ENCODE results near the gene SYT1. TPM values are rescaled to one million over a fixed set of nuclear protein-coding genes. Genes with fewer than 3 reads are reported as not detected.

Gene SYT1
- total and polyA plus RNA-seq, 9 donors, result 0.45 to 18.3 (median 9.7) TPM

- DNase-seq, result no peak
- Histone ChIP-seq H3K36me3 (no peaks in the 10 kb centered on the region), H3K4me1 (ENCODE audit: insufficient read depth) (no peaks in the 10 kb centered on the region), H3K27ac (no peak overlapping the region), H3K9me3 (no peaks in the 10 kb centered on the region), H3K4me3 (no peak overlapping the region), H3K27me3 (no peaks in the 10 kb centered on the region)
- TF ChIP-seq POLR2A (IDR thresholded peaks at IDR 0.05) (no peak), EP300 (IDR thresholded peaks at IDR 0.05) (no peak), CTCF (IDR thresholded peaks at IDR 0.05) (no peak)
- intact Hi-C loops (cut with DNase I), result no loop called here
- 93 to 95% (median 93%) methylated on average over 2 of the region's 2 CpGs for WGBS, 3 donors
These were observed 529.3 kb downstream of the SYT1 start for GRCh38 chr12:79393842-79394241.

- intact Hi-C loops (cut with DNase I), result no loop called here
- Histone ChIP-seq H3K36me3 (no peaks in the 10 kb centered on the region), H3K27me3 (no peaks in the 10 kb centered on the region), H3K9me3 (no peaks in the 10 kb centered on the region), H3K4me3 (no peak overlapping the region), H3K27ac (no peak overlapping the region), H3K4me1 (ENCODE audit: insufficient read depth) (no peaks in the 10 kb centered on the region)
- no peak for DNase-seq
- TF ChIP-seq POLR2A (IDR thresholded peaks at IDR 0.05), result no peak
- TF ChIP-seq EP300 (IDR thresholded peaks at IDR 0.05), result no peak
- TF ChIP-seq CTCF (IDR thresholded peaks at IDR 0.05), result no peak
- WGBS, 3 donors, result 77 to 87% (median 78%) methylated on average over 2 of the region's 2 CpGs
These were observed 533.0 kb downstream of the SYT1 start for GRCh38 chr12:79397609-79398008.

- Histone ChIP-seq H3K4me1 (ENCODE audit: insufficient read depth) (no peaks in the 10 kb centered on the region), H3K36me3 (no peaks in the 10 kb centered on the region), H3K27ac (no peak overlapping the region), H3K9me3 (no peaks in the 10 kb centered on the region), H3K4me3 (no peak overlapping the region), H3K27me3 (no peaks in the 10 kb centered on the region)
- no peak for DNase-seq
- TF ChIP-seq EP300 (IDR thresholded peaks at IDR 0.05), result no peak
- TF ChIP-seq POLR2A (IDR thresholded peaks at IDR 0.05), result no peak
- TF ChIP-seq CTCF (IDR thresholded peaks at IDR 0.05), result no peak
- 97 to 99% (median 98%) methylated on average over 3 of the region's 3 CpGs for WGBS, 3 donors
- intact Hi-C loops (cut with DNase I), result loop anchor here in 3 of 4 donors (5.0 to 10.0 kb wide), 3 partner anchors 337 to 874 kb away; no protein-coding TSS in a partner anchor
These were observed 535.9 kb downstream of the SYT1 start for GRCh38 chr12:79400481-79400880.

- H3K36me3 ChIP-seq, result no peaks in the 10 kb centered on the region
- no peaks in the 10 kb centered on the region for H3K4me1 ChIP-seq (ENCODE audit: insufficient read depth)
- intact Hi-C loops (cut with DNase I), result loop anchor here in 3 of 4 donors (5.0 to 10.0 kb wide), 3 partner anchors 335 to 872 kb away; no protein-coding TSS in a partner anchor
- H3K9me3 ChIP-seq, result no peaks in the 10 kb centered on the region
- TF ChIP-seq EP300 (IDR thresholded peaks at IDR 0.05), result no peak
- no peak for TF ChIP-seq CTCF (IDR thresholded peaks at IDR 0.05)
- no peak for TF ChIP-seq POLR2A (IDR thresholded peaks at IDR 0.05)
- H3K27me3 ChIP-seq, result no peaks in the 10 kb centered on the region
- no peak overlapping the region for H3K4me3 ChIP-seq
- no peak overlapping the region for H3K27ac ChIP-seq
- no peak for DNase-seq
- WGBS, 3 donors, result 61 to 69% (median 64%) methylated on average over 2 of the region's 2 CpGs
These were observed 538.0 kb downstream of the SYT1 start for GRCh38 chr12:79402606-79403005.
